Erythroblast (primary cell): ENCODE measurements around the gene FAIM.

Experiments used
- GATA1 ChIP-seq: IDR thresholded peaks from 2 replicates; pipeline ENCODE4 v1.6.1; 2011; ENCODE audit warnings: low read depth, mild to moderate bottlenecking, control low read depth, low read length, moderate library complexity
- POLR2A ChIP-seq: IDR thresholded peaks from 2 replicates; pipeline ENCODE4 v1.6.1; 2011; ENCODE audit warnings: mild to moderate bottlenecking, low read length

- no peak for TF ChIP-seq POLR2A
- TF ChIP-seq GATA1, result no peak
These were observed 69.5 kb downstream of the FAIM start for GRCh38 chr3:138678086-138678485.
